ENCODE measurements around the gene ZIC2. TPM values are rescaled to one million over a fixed set of nuclear protein-coding genes. Genes with fewer than 3 reads are reported as not detected.

ZIC2 gene
- total RNA-seq, 1 experiment from 2014 or later = 13.6 TPM

- Histone ChIP-seq H3F3A (ENCODE audit: insufficient read depth, low read depth) (peaks cover 16% of the 10 kb centered on the region; the same call in 1 of the 2 replicates), H3K4me1 (replicated peaks; ENCODE audit: insufficient read depth) (peaks cover 7% of the 10 kb centered on the region), H3K4me2 (no peak overlapping the region), H3K9me2 (ENCODE audit: insufficient read depth) (no peaks in the 10 kb centered on the region), H3K4me3 (no peak overlapping the region), H2AFZ (no peak overlapping the region), H4K20me1 (ENCODE audit: insufficient read depth) (no peaks in the 10 kb centered on the region), H3K36me3 (ENCODE audit: low read depth) (no peaks in the 10 kb centered on the region), H3K27ac (no peak overlapping the region), H3K27me3 (ENCODE audit: insufficient read depth, low read depth) (no peaks in the 10 kb centered on the region), H3K79me2 (ENCODE audit: low read depth) (no peaks in the 10 kb centered on the region), H3K9me3 (ENCODE audit: insufficient read depth, low read depth) (no peaks in the 10 kb centered on the region)
- POLR2A ChIA-PET (ENCODE audit: unreplicated experiment) = no interaction called here
- no TSS peak for BruUV-seq (replicated peaks)
- DNase-seq = no peak
- intact Hi-C loops (cut with micrococcal nuclease; ENCODE audit: unreplicated experiment) = no loop called here
- CTCF ChIA-PET = no interaction called here
- no peak for TF ChIP-seq EZH2 (IDR thresholded peaks at IDR 0.05; ENCODE audit: low read depth)
- no peak for TF ChIP-seq CTCF (conservative IDR thresholded peaks at IDR 0.05)
Observed at GRCh38 chr13:99976575-99976974, 5.0 kb upstream of the ZIC2 start.

- Histone ChIP-seq H2AFZ (no peak overlapping the region), H3K79me2 (ENCODE audit: low read depth) (peaks cover under 1% of the 10 kb centered on the region; the same call in 1 of the 2 replicates), H3K27me3 (ENCODE audit: insufficient read depth, low read depth) (no peaks in the 10 kb centered on the region), H3K4me2 (no peak overlapping the region), H3F3A (ENCODE audit: insufficient read depth, low read depth) (peaks cover 8% of the 10 kb centered on the region; the same call in 1 of the 2 replicates), H3K27ac (no peak overlapping the region), H3K36me3 (ENCODE audit: low read depth) (no peaks in the 10 kb centered on the region), H4K20me1 (ENCODE audit: insufficient read depth) (no peaks in the 10 kb centered on the region), H3K9me3 (ENCODE audit: insufficient read depth, low read depth) (no peaks in the 10 kb centered on the region), H3K4me3 (no peak overlapping the region), H3K4me1 (replicated peaks; ENCODE audit: insufficient read depth) (peaks cover 7% of the 10 kb centered on the region), H3K9me2 (ENCODE audit: insufficient read depth) (no peaks in the 10 kb centered on the region)
- DNase-seq = no peak
- intact Hi-C loops (cut with micrococcal nuclease; ENCODE audit: unreplicated experiment) = no loop called here
- ChIA-PET CTCF (no interaction called here), POLR2A (ENCODE audit: unreplicated experiment) (no interaction called here)
- BruUV-seq (replicated peaks) = no TSS peak
- TF ChIP-seq CTCF (conservative IDR thresholded peaks at IDR 0.05) = no peak
- TF ChIP-seq EZH2 (IDR thresholded peaks at IDR 0.05; ENCODE audit: low read depth) = no peak
Observed at GRCh38 chr13:99977334-99977911, 4.2 kb upstream of the ZIC2 start.

GRCh38 chr13:99977912-99978798 lies 3.4 kb upstream of the ZIC2 start:
- Histone ChIP-seq H3K36me3 (ENCODE audit: low read depth) (no peaks in the 10 kb centered on the region), H3K4me1 (replicated peaks; ENCODE audit: insufficient read depth) (peaks cover 7% of the 10 kb centered on the region), H4K20me1 (ENCODE audit: insufficient read depth) (no peaks in the 10 kb centered on the region), H3K9me3 (ENCODE audit: insufficient read depth, low read depth) (no peaks in the 10 kb centered on the region), H3K27ac (no peak overlapping the region), H3F3A (ENCODE audit: insufficient read depth, low read depth) (peaks cover 4% of the 10 kb centered on the region; the same call in 1 of the 2 replicates), H3K27me3 (ENCODE audit: insufficient read depth, low read depth) (no peaks in the 10 kb centered on the region), H3K4me2 (peak overlapping the region; percentile 93; the same call in 1 of the 2 replicates), H2AFZ (no peak overlapping the region), H3K4me3 (peak overlapping the region; percentile 98; the same call in 1 of the 2 replicates), H3K79me2 (ENCODE audit: low read depth) (peaks cover 8% of the 10 kb centered on the region), H3K9me2 (ENCODE audit: insufficient read depth) (no peaks in the 10 kb centered on the region)
- intact Hi-C loops (cut with micrococcal nuclease; ENCODE audit: unreplicated experiment) = no loop called here
- no peak for DNase-seq
- TF ChIP-seq EZH2 (IDR thresholded peaks at IDR 0.05; ENCODE audit: low read depth) (no peak), CTCF (conservative IDR thresholded peaks at IDR 0.05) (no peak)
- POLR2A ChIA-PET (ENCODE audit: unreplicated experiment) = no interaction called here
- no TSS peak for BruUV-seq (replicated peaks)
- CTCF ChIA-PET = no interaction called here

All from PC-9 (cell line).